Mucosa of gallbladder (tissue), 1 donor: Measurements from ENCODE around the gene USP31. TPM values are rescaled to one million over a fixed set of nuclear protein-coding genes. Genes with fewer than 3 reads are reported as not detected.

Experiments used
- DNase-seq: peaks from one replicate; pipeline ENCODE4 v3.0.0-alpha.2; 2020; ENCODE audit warnings: low spot score
- total RNA-seq: library from RNA; stranded (reverse); gene quantifications from one replicate; pipeline ENCODE4 v1.2.1, GENCODE V29; 2021
- donor health status: DM: no; HTN: no; CAD: no.

USP31 gene, protein sequence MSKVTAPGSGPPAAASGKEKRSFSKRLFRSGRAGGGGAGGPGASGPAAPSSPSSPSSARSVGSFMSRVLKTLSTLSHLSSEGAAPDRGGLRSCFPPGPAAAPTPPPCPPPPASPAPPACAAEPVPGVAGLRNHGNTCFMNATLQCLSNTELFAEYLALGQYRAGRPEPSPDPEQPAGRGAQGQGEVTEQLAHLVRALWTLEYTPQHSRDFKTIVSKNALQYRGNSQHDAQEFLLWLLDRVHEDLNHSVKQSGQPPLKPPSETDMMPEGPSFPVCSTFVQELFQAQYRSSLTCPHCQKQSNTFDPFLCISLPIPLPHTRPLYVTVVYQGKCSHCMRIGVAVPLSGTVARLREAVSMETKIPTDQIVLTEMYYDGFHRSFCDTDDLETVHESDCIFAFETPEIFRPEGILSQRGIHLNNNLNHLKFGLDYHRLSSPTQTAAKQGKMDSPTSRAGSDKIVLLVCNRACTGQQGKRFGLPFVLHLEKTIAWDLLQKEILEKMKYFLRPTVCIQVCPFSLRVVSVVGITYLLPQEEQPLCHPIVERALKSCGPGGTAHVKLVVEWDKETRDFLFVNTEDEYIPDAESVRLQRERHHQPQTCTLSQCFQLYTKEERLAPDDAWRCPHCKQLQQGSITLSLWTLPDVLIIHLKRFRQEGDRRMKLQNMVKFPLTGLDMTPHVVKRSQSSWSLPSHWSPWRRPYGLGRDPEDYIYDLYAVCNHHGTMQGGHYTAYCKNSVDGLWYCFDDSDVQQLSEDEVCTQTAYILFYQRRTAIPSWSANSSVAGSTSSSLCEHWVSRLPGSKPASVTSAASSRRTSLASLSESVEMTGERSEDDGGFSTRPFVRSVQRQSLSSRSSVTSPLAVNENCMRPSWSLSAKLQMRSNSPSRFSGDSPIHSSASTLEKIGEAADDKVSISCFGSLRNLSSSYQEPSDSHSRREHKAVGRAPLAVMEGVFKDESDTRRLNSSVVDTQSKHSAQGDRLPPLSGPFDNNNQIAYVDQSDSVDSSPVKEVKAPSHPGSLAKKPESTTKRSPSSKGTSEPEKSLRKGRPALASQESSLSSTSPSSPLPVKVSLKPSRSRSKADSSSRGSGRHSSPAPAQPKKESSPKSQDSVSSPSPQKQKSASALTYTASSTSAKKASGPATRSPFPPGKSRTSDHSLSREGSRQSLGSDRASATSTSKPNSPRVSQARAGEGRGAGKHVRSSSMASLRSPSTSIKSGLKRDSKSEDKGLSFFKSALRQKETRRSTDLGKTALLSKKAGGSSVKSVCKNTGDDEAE (N-terminal part only)
- 6.6 TPM for total RNA-seq

- DNase-seq: peak; percentile 95
Measured at GRCh38 chr16:23149267-23149992, at the start of gene USP31. USP31 (minus strand) TSS chr16:23149452; CDS start chr16:23149270, 182 bp downstream.

DNA sequence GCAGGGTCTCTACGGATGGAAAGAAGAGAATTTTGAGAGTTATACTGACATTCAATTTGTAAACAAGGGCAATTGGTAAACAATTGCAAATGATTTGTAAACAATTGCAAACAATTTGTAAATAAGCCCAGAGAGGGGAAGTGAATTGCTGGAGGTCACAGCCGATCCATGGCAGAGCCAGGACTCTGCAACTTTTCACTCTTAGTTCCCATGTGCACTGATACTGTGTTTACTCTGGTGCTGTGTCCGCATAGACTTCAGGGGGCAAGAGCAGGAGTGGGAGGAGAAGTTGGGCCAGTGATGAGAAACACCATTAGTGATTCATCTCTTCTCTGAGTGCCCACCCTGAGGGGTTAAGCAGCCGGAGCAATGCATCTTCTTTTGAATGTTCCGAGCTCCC is 47.3 kb upstream of the USP31 start:
- no peak for DNase-seq

DNA sequence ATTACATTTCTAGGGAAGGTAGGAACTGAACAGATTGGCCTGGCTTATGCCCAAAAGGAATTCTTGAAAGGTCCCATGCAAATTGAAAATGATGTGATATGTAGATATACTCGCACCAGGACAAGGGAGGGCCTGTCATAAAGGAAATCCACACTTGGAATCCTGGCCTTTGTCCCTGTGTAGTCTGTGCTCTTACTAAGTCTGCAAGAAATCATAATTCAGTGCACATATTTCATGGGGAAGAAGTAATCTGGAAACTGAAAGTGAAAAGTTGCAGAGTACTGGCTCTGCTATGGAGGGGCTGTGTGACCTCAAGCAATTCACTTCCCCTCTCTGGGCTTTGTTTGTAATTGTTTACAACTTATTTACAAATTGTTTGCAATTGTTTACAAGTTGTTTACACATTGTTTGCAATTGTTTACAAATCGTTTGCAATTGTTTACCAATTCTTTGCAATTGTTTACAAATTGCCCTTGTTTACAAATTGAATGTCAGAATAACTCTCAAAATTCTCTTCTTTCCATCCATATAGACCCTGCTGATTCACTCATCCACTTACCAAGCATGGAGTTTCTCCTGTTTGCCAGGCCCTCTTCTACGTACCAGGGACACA is 46.2 kb upstream of the USP31 start:
- DNase-seq: no peak

DNA sequence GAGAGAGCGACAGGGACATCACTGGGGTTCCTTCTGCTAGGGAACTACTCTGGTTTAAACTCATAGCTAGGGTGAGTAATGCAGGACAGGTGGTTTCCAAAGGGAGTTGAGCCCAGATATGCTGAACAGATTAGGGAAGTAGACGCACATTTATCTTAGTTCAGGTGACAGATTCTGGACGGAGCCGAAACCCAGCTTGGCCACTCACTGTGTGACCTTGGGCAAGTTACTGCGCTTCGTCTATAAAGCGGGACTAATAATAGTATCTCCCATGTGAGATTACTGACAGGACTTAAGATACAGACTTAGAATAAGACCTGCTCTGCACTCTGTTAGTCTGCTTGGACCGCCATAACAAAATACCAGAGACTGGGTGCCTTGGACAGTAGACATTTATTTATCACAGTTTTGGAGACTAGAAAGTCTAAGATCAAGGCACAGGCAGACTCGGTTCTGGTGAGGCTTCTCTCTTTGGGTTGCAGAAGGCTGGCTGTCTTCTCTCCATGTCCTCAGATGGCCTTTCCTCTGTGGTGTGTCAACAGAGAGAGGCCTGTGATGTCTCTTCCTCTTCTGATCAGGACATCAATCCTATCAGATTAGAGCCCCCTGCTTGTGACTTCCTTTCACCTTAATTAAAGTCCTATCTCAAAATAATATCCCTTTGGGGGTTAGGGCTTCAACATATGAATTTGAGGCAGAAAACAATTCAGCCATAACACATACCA is 45.4 kb upstream of the USP31 start:
- DNase-seq: no peak

- DNase-seq: no peak
Measured at GRCh38 chr16:23188911-23189310, 39.7 kb upstream of the USP31 start.

DNA sequence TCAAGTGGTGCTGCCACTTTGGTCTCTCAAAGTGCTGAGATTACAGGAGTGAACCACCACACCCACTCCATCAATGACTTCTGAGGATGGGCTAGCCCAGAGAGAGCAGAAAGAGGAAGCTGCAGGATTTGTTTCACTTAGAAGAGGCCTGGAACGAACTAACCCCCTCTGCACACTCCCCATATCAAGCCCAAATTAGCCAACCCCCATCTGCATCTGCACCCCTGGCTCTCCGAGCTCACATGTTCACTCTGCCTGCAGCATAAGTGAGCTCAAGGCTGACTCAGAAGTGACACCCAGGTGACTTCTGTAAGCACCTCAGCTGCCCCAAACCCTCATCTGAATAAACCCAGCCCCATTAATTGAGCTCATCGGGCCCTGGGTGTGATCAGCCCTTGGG is 38.1 kb upstream of the USP31 start:
- DNase-seq: no peak

GRCh38 chr16:23186171-23186570 is 36.9 kb upstream of the USP31 start:
- DNase-seq: no peak

GRCh38 chr16:23185656-23186055 is 36.4 kb upstream of the USP31 start:
- no peak for DNase-seq

GRCh38 chr16:23183543-23183862 is 34.3 kb upstream of the USP31 start:
- DNase-seq: no peak

DNA sequence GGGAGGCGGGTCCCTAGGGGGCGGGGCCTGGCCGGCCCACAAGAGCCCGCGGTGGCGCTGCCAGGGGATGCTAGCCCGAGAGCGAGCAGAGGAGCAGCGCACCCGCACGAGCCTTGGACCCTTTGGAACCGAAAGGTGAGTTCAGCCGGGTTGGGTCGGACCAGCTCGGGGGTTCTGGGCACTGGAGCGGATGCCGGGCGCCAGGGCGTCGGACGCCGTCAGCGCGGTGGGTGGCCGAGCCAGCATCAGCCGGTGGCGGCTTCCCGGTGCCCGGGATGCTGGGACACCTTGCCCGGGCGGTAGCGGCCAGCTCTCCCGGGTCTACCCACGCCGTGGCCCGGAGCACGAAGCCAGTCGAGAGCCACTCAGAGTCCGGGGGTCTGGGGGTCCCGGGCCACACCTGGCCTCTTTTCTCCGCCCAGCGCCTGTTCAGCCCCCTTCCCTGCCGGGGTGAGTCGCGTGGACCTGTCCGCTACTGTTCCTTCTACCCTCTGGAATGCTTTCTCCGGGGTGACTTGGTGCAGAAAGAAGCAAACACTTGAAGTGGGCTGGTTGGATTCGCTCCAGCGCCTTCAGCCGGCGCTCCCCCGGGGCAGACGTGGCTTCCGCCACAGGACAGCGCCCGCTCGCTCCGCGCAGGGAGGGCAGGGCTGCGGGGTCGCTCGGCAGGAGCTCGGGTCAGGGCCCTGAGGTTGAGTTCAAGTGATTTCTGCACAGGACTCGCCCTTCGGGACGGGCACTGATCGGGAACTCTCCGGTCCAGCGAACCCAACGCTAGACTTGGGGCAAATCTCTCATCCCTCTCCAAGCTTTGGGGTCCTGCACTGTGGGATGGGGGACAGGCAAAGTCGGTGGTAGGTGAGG is 33.7 kb upstream of the USP31 start, which contains the start of gene SCNN1G:
Gene SCNN1G, plus strand, starts transcription at position 67 of the 864 bp plus-strand sequence. CDS start 3,527 bp downstream, outside the sequence.
- DNase-seq: no peak

DNA sequence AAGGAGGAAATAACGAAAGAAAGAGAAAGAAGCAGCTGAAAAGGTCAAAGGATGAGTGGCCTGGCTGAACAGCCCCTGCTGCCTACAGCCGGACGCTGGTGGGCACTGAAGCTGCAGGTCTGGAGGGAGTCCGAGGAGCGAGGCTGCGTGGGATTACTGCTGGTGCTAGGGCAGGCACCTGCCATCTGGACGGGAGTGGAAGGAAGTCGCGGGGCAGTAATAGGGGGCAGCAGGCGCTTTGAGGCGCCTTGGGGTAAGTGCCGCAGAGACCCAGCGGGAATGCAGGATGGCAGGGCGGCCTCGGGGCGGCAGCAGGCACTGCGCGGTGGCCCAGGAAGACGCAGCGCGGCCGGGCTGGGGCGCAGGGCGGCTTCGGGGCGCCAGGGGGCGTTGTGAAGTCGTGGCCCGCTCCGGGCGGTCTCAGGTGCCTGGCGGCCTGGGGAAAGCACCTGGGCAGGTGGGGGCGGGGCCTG is 33.0 kb upstream of the USP31 start:
- DNase-seq: peak; percentile 83

- no peak for DNase-seq
Measured at GRCh38 chr16:23181506-23181905, 32.3 kb upstream of the USP31 start.

- DNase-seq: no peak
Measured at GRCh38 chr16:23175651-23176050, 26.4 kb upstream of the USP31 start.

DNA sequence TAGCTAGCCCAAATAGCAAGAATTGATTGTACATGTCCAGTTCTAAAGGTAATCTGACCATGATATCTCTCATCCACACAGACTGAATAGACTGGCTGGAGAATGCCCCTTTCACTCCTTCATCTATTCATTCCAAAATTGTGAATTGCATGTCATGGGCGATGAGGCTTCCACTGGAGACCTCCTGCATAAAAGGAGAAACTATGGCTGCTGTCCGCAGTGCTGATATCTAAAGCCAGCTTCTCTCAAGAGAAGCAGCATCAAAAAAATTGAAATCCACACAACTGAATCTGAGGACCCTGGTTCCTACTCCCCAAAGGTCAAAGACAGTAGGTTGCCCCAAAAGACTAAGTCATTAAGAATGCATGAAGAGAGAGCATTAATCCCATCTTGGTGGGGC is 25.4 kb upstream of the USP31 start:
- no peak for DNase-seq

GRCh38 chr16:23172994-23173393 is 23.7 kb upstream of the USP31 start:
- no peak for DNase-seq

GRCh38 chr16:23172583-23172982 is 23.3 kb upstream of the USP31 start:
- no peak for DNase-seq

DNA sequence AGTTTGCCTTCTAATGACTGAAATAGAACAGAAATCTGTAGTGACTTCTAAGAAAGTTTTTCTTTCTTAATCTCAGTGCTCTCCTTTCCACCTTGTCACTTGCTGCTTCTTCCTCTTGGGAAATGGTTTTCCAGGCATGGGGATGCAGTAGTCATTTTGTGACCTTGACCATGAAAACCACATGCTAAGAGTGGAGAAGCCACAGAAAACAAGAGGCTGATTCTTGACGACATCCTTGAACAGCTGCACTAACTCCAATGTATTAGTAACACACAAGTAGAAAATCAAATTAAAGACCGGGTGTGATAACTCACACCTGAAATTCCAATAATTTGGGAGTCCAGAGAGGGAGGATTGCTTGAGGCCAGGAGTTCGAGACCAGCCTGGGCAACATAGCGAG is 15.5 kb upstream of the USP31 start:
- DNase-seq: no peak

DNA sequence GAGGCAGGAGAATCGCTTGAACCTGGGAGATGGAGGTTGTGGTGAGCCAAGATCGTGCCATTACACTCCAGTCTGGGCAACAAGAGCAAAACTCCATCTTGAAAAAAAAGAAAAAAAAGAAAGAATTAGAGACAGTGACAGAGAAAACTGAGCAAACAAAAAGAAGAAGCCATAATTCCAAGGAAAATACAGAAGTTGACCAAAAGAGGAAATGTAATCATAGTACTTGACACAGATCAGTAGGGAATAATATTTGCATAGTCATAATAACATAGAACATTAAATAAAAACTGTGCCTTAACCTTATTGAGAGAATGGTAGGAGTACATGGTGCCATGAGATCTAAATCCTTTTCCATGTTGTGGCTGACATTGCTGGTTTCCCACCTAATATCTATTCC is 14.7 kb upstream of the USP31 start:
- no peak for DNase-seq

DNA sequence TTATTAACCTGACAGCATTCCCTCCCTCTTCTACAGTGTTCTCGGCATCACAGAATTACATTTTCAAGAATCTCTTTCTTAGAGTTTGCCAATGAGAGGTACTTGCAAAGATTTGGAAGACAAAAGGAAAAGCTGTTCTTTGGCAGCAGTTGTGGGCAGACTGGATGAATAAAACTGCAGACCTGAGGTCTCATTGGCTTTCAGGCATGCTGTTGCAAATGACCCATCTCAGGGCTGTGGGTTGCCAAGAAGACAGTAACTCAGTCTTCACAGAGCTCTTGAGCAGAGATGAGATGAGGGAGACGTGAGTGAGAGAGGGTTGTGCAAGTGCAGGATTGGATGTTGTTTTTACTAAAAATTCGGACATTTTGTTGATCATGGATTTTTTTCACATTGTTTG is 11.3 kb upstream of the USP31 start:
- DNase-seq: no peak
